Upper lobe of left lung (tissue), 6 donors: Measurements from ENCODE around the gene SPATS2. TPM values are rescaled to one million over a fixed set of nuclear protein-coding genes. Genes with fewer than 3 reads are reported as not detected.

Source experiments
- ATAC-seq, 2 donors: fragments of 200-7000 bp; cut with Tn5 transposase; one replicate each; pipeline ENCODE4 v1.9.1; 2022; ENCODE audit warnings: mild to moderate bottlenecking in 2 of 2, moderate library complexity in 2 of 2; ENCODE audit not compliant: low FRiP score in 2 of 2
- DNase-seq, 2 donors: peaks; one replicate each; pipeline ENCODE4 v3.0.0-alpha.2; 2019 to 2020
- H3K27ac ChIP-seq, 4 donors: fragments of 200-600 bp; sonication (generic); one replicate each; pipeline ENCODE4 v1.5.1; 2016 to 2019
- H3K27me3 ChIP-seq, 4 donors: fragments of 200-600 bp; sonication (generic); one replicate each; pipeline ENCODE4 v1.5.1; 2017 to 2019
- H3K36me3 ChIP-seq, 4 donors: fragments of 200-600 bp; sonication (generic); one replicate each; pipeline ENCODE4 v1.5.1; 2016 to 2019
- H3K4me1 ChIP-seq, 4 donors: fragments of 200-600 bp; sonication (generic); one replicate each; pipeline ENCODE4 v1.5.1; 2018 to 2019
- H3K4me3 ChIP-seq, 4 donors: fragments of 200-600 bp; sonication (generic); one replicate each; pipeline ENCODE4 v1.5.1; 2017 to 2019; ENCODE audit warnings: mild to moderate bottlenecking in 2 of 4, moderate library complexity in 1 of 4
- H3K9me3 ChIP-seq, 4 donors: fragments of 200-600 bp; sonication (generic); one replicate each; pipeline ENCODE4 v1.5.1; 2018 to 2019
- CTCF ChIP-seq, 6 experiments: fragments of 450-650 bp in 4 of 6; fragments of 200-600 bp in 2 of 6; sonication (generic) in 2 of 6; IDR thresholded peaks; one replicate each; pipeline ENCODE4 v1.5.1; 2016 to 2019; ENCODE audit warnings: antibody characterized with exemption in 6 of 6
- EP300 ChIP-seq, 4 donors: sonication (generic); formaldehyde crosslinking; IDR thresholded peaks; one replicate each; pipeline ENCODE4 v1.5.1; 2017; ENCODE audit warnings: antibody characterized with exemption in 4 of 4, control low read depth in 2 of 4
- POLR2A ChIP-seq, 4 donors: fragments of 450-650 bp; IDR thresholded peaks; one replicate each; pipeline ENCODE4 v1.5.1; 2016 to 2017; ENCODE audit warnings: antibody characterized with exemption in 4 of 4, mild to moderate bottlenecking in 2 of 4
- POLR2AphosphoS5 ChIP-seq, 2 donors: sonication (generic); formaldehyde crosslinking; IDR thresholded peaks; one replicate each; pipeline ENCODE4 v1.5.1; 2017; ENCODE audit warnings: antibody characterized with exemption in 2 of 2
- WGBS, 2 donors: methylation state at CpG; one replicate each; pipeline ENCODE4 v1.1.5; 2017 to 2018; 5-methylcytosine and 5-hydroxymethylcytosine counted together
- total RNA-seq, 6 donors: library from RNA; depleted of rRNA in 4 of 6; stranded (reverse); fragments of >200 nt in 4 of 6; gene quantifications; one replicate each; pipeline versions ENCODE4 v1.1.0 to v1.2.1, GENCODE V29; 2016 to 2021
- donor health status: DM: no; HTN: no; CAD: no; lungs with moderate emphysema.
- donor health status: DM: no; HTN: yes; CAD: no; lungs with severe emphysema.

The SPATS2 gene
- total RNA-seq, 6 donors from 2014 or later = 6.2 to 33.5 (median 14.4) TPM

DNA sequence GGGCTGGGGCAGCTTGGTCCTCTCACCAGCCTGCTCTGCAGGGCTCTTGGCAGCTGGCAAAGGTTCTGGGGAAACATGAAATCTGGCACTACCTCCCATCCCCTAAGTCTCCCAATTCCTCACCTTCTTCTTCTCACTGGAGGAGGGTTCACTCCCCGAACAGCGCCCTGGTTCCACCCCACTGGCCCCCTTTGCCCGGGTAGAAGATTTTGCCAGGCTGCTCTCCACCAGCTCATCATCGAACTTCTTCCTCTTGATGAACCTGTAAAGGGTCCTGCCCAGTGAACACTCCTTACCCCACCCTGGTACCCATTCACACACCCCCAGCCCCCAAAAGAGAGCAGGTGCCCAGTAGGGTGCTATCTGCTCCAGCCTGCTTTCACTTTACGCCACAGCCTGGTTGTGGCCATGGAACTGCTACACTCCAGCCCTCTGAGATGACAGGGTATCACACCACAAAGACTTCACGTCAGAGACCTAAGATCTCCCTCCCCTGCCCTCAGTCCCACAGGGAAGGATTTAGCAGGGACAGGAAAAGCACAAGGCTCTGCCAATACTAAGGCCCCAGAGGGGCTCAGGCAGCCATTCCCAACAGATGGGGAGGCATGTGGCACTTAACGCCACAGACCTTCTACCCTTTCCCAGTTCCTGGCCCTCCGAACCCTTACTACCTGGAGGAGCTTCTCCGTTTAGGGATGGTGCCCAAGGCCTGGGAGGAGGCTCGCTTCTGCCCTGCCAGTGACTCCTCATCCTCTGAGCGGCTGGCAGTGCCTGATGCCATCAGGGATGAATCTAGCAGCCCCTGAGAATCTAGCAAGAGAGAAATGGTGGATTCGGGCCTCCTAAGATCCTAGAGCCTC lies 198.4 kb downstream of the SPATS2 start:
- no peak overlapping the region for H3K27ac ChIP-seq

GRCh38 chr12:49566361-49566760 lies 199.1 kb downstream of the SPATS2 start:
- ATAC-seq = no peak
- peaks cover 29 to 44% (median 38%) of the 10 kb centered on the region in 4 donors for H3K36me3 ChIP-seq
- H3K9me3 ChIP-seq = no peaks in the 10 kb centered on the region
- TF ChIP-seq POLR2AphosphoS5 (IDR thresholded peaks at IDR 0.05) (no peak), POLR2A (IDR thresholded peaks at IDR 0.05) (no peak), EP300 (IDR thresholded peaks at IDR 0.05) (no peak), CTCF (IDR thresholded peaks at IDR 0.05) (no peak)
- peaks cover 20 to 36% (median 24%) of the 10 kb centered on the region in 4 donors for H3K4me1 ChIP-seq
- DNase-seq = no peak
- H3K4me3 ChIP-seq = peak overlapping the region in 1 of 4 donors; percentile 81
- no peak overlapping the region for H3K27ac ChIP-seq
- WGBS, 2 donors = 96 to 100% methylated on average over 5 to 13 of the region's 13 CpGs
- H3K27me3 ChIP-seq = no peaks in the 10 kb centered on the region

More for the DNA sequence above, 198.4 kb downstream of the SPATS2 start:
- no peak for ATAC-seq
- H3K4me3 ChIP-seq = no peak overlapping the region
- peaks cover 29 to 50% (median 45%) of the 10 kb centered on the region in 4 donors for H3K36me3 ChIP-seq
- H3K27me3 ChIP-seq = no peaks in the 10 kb centered on the region
- TF ChIP-seq EP300 (IDR thresholded peaks at IDR 0.05) = no peak
- no peak for TF ChIP-seq CTCF (IDR thresholded peaks at IDR 0.05)
- TF ChIP-seq POLR2AphosphoS5 (IDR thresholded peaks at IDR 0.05) = no peak
- no peak for TF ChIP-seq POLR2A (IDR thresholded peaks at IDR 0.05)
- no peaks in the 10 kb centered on the region for H3K9me3 ChIP-seq
- WGBS, 2 donors = 96 to 97% methylated on average over 11 to 12 of the region's 12 CpGs
- peaks cover 20 to 36% (median 24%) of the 10 kb centered on the region in 4 donors for H3K4me1 ChIP-seq
- no peak for DNase-seq

DNA sequence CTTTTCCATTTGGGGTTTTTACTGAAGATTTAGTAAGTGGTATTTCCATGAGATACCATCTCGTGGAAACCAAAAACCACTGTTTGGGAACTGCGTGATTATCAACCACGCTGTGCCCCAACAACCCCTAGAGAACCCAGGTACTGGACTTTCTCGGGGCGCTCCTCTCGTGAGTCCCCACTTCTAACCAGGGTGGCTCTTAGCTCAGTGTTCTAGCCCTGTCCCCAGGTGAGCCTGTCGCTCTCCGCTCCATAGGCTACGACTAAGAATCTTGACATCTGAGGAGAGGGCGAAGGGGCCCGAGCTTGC lies 200.0 kb downstream of the SPATS2 start:
- no peak for TF ChIP-seq POLR2A (IDR thresholded peaks at IDR 0.05)
- TF ChIP-seq EP300 (IDR thresholded peaks at IDR 0.05) = no peak
- no peak for TF ChIP-seq POLR2AphosphoS5 (IDR thresholded peaks at IDR 0.05)
- no peak for TF ChIP-seq CTCF (IDR thresholded peaks at IDR 0.05)
- peaks cover 20 to 36% (median 24%) of the 10 kb centered on the region in 4 donors for H3K4me1 ChIP-seq
- 2 to 5% methylated on average over 10 to 11 of the region's 11 CpGs for WGBS, 2 donors
- H3K27ac ChIP-seq = peak overlapping the region; percentile 84 to 96 (median 90)
- H3K27me3 ChIP-seq = no peaks in the 10 kb centered on the region
- peak overlapping the region; percentile 66 to 98 (median 76) for H3K4me3 ChIP-seq
- peaks cover 22 to 36% (median 29%) of the 10 kb centered on the region in 4 donors for H3K36me3 ChIP-seq
- DNase-seq = no peak
- H3K9me3 ChIP-seq = no peaks in the 10 kb centered on the region
- no peak for ATAC-seq

- Histone ChIP-seq H3K4me3 (peak within 1 kb of the TSS; percentile 66 to 98 (median 76)), H3K4me1 (peaks cover 20 to 36% (median 24%) of the 10 kb centered on the region in 4 donors), H3K27me3 (no peaks in the 10 kb centered on the region), H3K27ac (peak within 1 kb of the TSS; percentile 84 to 96 (median 90)), H3K36me3 (peaks cover 16 to 30% (median 23%) of the 10 kb centered on the region in 4 donors), H3K9me3 (no peaks in the 10 kb centered on the region)
- 0% methylated on average over 26 to 54 of the region's 54 CpGs for WGBS, 2 donors
- peak; percentile 89 to 96 for ATAC-seq
- TF ChIP-seq CTCF (IDR thresholded peaks at IDR 0.05) = peak in 3 of 6 experiments; percentile 7 to 28 (median 8)
- TF ChIP-seq EP300 (IDR thresholded peaks at IDR 0.05) = peak in 1 of 4 donors; percentile 6
- TF ChIP-seq POLR2AphosphoS5 (IDR thresholded peaks at IDR 0.05) = peak; percentile 82 to 95
- peak in 3 of 4 donors; percentile 46 to 81 (median 51) for TF ChIP-seq POLR2A (IDR thresholded peaks at IDR 0.05)
- peak; percentile 85 to 94 for DNase-seq
Measured at GRCh38 chr12:49567611-49568441, 200.6 kb downstream of the SPATS2 start, which contains the start of gene MCRS1. MCRS1 (minus strand) TSS chr12:49568142; CDS start chr12:49566731, 1,411 bp downstream.
